Stimulated activated CD4-positive, alpha-beta T cell treated with anti-CD3 and anti-CD28 coated beads, Interleukin-12 subunit alpha, Interleukin-12 subunit beta, amount 100 ng/mL, for 48 hours (primary cell): ENCODE results near the gene MAP3K5.
"Not testable (repeated sequence)": the region's sequence is repeated elsewhere in the genome, so short reads cannot be mapped to it uniquely, and the experiment has no call there.

Experiments
- DNase-seq, 3 donors: peaks; one replicate each; pipeline ENCODE4 v3.0.0-alpha.2; 2020; ENCODE audit warnings: low read depth in 2 of 3, low spot score in 1 of 3

The MAP3K5 gene

GRCh38 chr6:136793363-136793762 is 1.1 kb upstream of the MAP3K5 start:
- DNase-seq, result no peak

DNA sequence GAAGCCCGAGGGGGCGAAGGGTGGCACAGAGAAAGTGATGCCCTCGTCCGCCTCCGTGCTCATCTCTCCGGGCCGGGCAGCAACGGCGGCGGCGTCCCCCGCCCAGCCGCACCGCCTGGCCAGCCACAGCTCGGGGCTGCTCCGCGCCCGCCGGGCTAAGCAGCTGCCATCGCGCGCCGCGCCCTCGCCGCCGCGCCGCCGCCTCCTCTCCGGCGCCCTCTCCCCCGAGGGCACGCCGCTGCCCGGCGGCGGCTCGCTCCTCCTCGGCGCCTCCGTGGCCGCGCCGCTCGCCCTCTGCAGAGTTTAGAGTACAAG is 225 bp downstream of the MAP3K5 start:
- no peak for DNase-seq

GRCh38 chr6:136791296-136792094 is 782 bp downstream of the MAP3K5 start:
- DNase-seq, result peak in 1 of 3 donors; percentile 41

- no peak for DNase-seq
Measured at GRCh38 chr6:136790411-136791295, 1.6 kb downstream of the MAP3K5 start.

DNA sequence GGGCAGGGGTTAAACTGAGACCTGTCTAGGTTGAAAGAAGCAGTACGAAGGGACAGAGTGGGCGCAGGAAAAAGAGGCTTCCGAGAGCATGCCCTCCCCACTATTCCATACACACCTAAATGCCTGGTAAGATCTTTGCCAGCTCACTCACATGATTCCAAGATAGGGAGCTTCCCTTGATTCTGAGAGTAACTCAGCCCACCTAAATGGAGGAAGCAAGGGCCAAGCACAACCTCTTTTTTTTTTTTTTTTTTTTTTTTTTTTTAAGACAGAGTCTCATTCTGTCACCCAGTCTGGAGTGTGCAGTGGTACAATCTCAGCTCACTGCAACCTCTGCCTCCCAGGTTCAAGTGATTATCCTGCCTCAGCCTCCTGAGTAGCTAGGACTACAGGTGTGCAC is 2.8 kb downstream of the MAP3K5 start:
- not testable (repeated sequence) for DNase-seq

DNA sequence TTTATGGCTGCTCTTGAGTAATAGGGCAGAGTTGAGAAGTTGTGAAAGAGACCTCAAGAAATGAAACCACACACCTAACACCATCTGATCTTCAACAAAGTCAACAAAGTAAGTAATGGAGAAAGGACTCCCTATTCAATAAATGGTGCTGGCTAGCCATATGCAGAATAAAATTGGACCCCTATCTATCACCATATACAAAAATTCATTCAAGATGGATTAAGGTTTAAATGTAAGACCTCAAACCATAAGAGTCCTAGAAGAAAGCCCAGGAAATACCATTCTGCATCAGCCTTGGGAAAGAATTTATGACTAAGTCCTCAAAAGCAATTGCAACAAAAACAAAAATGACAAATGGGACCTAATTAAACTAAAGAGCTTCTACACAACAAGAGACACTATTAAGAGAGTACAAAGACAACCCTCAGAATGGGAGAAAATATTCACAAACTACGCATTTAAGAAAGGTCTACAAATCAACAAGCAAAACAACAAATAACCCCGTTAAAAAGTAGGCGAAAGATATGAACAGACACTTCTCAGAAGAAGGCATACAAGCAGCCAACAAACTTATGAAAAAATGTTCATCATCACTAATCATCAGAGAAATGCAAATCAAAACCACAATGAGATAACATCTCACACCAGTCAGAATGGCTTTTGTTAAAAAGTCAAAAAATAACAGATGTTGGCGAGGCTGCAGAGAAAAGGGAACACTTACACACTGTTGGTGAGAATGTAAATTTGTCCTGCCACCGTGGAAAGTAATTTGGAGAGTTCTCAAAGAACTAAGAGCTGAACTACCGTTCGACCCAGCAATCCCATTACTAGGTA is 4.0 kb downstream of the MAP3K5 start:
- no peak for DNase-seq

DNA sequence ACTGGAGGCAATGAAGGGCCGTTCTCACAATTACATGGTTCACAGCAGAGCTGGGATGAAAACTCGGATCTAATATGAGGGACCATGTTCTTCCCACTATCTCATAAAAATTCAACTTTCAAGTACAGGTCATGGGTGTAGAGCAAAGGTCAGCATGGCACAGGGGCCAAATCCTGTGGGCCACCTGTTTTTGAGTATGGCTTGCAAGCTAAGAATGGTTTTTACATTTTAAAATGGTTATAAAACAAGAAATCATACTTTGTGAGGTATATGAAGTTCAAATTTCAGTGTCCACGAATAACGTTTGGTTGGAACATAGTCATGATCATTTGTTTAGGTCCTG is 4.6 kb downstream of the MAP3K5 start:
- DNase-seq, result no peak

DNA sequence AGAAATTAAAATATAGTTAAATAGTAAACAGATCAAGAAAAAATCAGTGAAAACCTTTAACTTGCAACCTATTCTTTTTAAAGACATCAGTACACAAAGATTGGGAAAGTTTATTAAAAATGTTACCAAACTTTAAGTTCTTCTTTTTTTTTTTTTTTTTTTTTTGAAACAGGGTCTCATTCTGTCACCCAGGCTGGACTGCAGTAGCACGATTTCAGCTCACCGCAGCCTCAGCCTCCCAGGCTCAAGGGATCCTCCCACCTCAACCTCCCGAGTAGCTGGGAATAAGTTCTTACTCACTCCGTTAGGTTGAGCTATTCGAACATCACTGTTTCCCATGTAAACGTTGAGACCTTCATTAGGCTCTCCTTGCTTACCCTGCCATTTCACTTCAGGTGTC is 5.6 kb downstream of the MAP3K5 start:
- DNase-seq, result no peak

GRCh38 chr6:136784910-136785746 is 7.1 kb downstream of the MAP3K5 start:
- DNase-seq, result peak in 2 of 3 donors; percentile 35 to 39

DNA sequence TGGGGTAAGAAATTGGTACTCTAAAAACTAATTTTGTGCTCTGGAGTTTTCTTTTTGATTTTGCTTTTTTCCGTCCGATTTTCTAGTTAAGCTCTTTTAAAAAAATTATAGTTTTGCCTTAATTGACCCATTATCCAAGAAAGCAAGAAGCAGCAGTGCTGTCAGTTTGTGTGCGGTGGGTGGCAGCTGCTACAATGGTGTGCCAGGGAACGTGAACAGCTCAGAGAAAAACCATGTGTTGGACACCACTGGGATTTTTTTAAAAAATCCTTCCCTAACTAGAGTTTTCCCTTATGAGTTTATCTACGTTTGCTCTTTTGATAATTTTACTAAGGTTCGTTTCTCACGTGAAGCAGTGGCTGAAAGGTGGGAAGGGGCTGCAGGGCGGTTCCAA is 8.0 kb downstream of the MAP3K5 start:
- DNase-seq, result no peak

DNA sequence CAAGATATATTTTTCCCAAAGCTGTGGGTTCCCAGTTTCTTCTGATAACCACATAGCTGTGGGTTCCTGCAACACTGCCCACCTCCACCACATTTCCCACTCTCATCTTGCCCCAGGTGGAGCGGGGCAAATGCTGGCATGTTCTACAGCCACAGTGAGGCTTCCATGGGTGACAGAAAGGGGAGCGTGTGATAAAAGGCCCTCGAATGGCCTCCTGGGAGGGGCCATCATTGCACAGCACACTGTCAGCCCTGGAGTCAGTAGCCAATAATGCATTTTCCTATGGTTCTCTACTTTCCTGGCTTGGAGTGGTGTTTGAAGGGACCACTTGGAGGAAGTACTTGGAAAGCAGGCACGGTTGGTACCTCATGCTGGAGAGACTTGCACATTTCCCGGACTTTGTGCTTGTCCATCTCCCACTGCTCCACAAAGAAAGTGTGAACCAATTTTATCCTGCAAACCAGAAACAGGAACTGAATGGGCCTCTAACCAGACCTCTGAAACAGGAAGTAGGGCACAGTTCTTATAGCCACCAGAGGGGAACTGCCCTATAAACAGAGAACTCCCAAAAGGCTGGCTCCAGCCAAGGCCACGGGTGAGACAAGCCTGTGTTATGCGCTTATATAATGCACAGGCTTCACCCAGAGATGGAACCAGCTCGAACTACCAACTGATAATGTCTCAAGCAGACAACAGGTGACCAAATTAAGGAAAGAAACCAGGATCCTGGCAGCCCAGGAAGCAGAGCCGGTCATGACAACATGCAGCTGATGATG is 8.6 kb downstream of the MAP3K5 start:
- DNase-seq, result no peak

GRCh38 chr6:136783021-136783420 is 9.3 kb downstream of the MAP3K5 start:
- no peak for DNase-seq

GRCh38 chr6:136782021-136782770 is 10.1 kb downstream of the MAP3K5 start:
- DNase-seq, result no peak

DNA sequence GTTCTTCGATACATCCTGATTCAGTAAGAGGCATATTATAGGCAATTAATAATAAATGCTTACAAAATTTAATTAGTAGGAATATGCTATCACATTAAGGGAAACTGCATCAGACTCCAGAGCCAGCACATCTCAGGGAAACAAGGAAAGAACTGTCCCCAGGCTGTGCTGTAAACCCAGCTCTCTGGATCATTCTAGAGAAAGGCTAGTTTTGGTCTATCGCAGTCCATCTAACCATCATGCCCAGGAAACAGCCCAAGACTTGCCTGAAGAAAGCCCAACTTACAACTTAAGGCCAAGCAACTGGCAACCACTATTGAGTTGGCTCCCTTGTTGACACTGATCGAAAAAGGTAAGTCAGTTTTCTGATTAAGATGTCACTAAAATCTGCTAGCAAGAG is 11.3 kb downstream of the MAP3K5 start:
- no peak for DNase-seq

GRCh38 chr6:136779682-136780081 is 12.6 kb downstream of the MAP3K5 start:
- no peak for DNase-seq

DNA sequence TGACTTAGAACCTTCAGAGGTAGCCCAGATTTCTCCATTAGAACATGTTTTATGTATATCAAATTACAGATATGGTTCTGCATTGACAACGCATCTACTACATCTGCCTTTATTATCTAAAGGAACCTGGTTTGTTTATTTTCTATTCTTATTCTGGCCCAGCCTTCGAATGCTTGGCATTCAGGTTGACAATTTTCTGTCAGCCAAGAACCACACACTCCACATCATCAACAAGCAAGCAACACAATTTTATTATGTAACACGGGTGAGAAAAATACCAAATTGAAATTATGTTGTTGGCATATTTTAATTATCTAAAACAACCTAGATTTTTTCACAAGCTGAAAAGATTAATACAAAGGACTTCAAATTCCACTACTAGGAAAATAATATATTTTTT is 14.6 kb downstream of the MAP3K5 start:
- DNase-seq, result no peak

- no peak for DNase-seq
Measured at GRCh38 chr6:136775548-136775947, 16.7 kb downstream of the MAP3K5 start.

- no peak for DNase-seq
Measured at GRCh38 chr6:136775081-136775480, 17.2 kb downstream of the MAP3K5 start.
